Esophagus squamous epithelium (tissue), 5 donors: ENCODE results near the gene SLC25A42. TPM values are rescaled to one million over a fixed set of nuclear protein-coding genes. Genes with fewer than 3 reads are reported as not detected.

Experiments
- DNase-seq: peaks from one replicate; lab custom pipeline; 2025; lab: John Stamatoyannopoulos, UW
- H3K27ac ChIP-seq, 4 donors: fragments of 200-600 bp; sonication (generic); one replicate each; pipeline ENCODE4 v1.5.1; 2016 to 2019; ENCODE audit warnings: mild to moderate bottlenecking in 1 of 4
- H3K27me3 ChIP-seq, 4 donors: fragments of 200-600 bp; sonication (generic); 1 replicate in 3 of 4; 2 replicates in 1 of 4; pipeline versions ENCODE4 v1.5.1 to v1.6.0; 2017 to 2021; ENCODE audit warnings: antibody characterized with exemption in 1 of 4
- H3K36me3 ChIP-seq, 3 donors: fragments of 200-600 bp; sonication (generic); one replicate each; pipeline ENCODE4 v1.5.1; 2016 to 2019
- H3K4me1 ChIP-seq, 3 donors: fragments of 200-600 bp; sonication (generic); one replicate each; pipeline ENCODE4 v1.5.1; 2017 to 2019
- H3K4me3 ChIP-seq, 4 donors: fragments of 200-600 bp; sonication (generic); 1 replicate in 3 of 4; 2 replicates in 1 of 4; pipeline ENCODE4 v1.5.1; 2016 to 2019; ENCODE audit warnings: mild to moderate bottlenecking in 2 of 4, moderate library complexity in 1 of 4
- H3K9me3 ChIP-seq, 3 donors: fragments of 200-600 bp; sonication (generic); one replicate each; pipeline ENCODE4 v1.5.1; 2016 to 2019
- CTCF ChIP-seq, 6 experiments: fragments of 450-650 bp in 4 of 6; fragments of 200-600 bp in 2 of 6; sonication (generic) in 2 of 6; IDR thresholded peaks; one replicate each; pipeline ENCODE4 v1.5.1; 2016 to 2019; ENCODE audit warnings: antibody characterized with exemption in 6 of 6, mild to moderate bottlenecking in 4 of 6, moderate library complexity in 4 of 6
- POLR2A ChIP-seq, 4 donors: fragments of 450-650 bp; IDR thresholded peaks; one replicate each; pipeline ENCODE4 v1.6.1; 2017; ENCODE audit warnings: antibody characterized with exemption in 4 of 4, mild to moderate bottlenecking in 4 of 4, moderate library complexity in 3 of 4
- WGBS, 2 donors: methylation state at CpG; one replicate each; pipeline ENCODE4 v1.1.5; 2018; 5-methylcytosine and 5-hydroxymethylcytosine counted together
- intact Hi-C: fragments of 100-400 bp; cut with DNase I; formaldehyde crosslinking; loops from one replicate; pipeline ENCODE4 v1.15.0; 2022
- total RNA-seq, 4 donors: library from RNA; depleted of rRNA; stranded (reverse); fragments of >200 nt; gene quantifications; one replicate each; pipeline ENCODE4 v1.1.0, GENCODE V29; 2016
- donor health status: DM: yes; HTN: yes; CAD: no.

SLC25A42 gene
- total RNA-seq, 4 donors from 2014 or later: 1.7 to 3.8 (median 3.3) TPM

DNA sequence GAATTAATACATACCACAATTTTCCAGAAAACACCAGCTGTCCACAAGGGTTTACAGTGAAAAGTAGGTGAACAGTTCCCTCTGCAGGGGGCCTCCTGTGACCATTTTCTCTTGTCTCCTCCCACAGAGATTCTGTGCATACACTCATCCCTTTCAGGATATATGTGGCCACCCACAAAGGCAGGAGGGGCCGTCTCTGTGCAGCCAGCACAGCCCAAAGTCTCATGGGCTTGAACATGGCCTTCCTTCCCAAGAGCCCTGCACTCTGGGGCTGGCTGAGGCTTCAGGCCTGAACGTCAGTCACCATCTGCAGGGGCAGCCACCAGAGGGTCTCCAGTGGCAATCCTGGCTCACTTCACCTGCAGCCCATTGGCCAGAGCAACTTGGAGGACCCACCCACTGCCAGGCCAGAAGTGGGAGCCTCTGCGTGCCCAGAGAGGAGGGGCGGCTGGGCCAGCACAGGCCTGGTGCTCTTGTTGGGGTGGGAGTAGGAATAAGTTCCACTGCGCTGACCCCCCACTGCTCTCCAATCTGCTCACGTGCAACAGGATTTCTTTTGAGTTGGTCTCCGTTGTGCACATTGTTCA, 49.3 kb downstream of the SLC25A42 start:
- H3K9me3 ChIP-seq: no peaks in the 10 kb centered on the region
- intact Hi-C loops: no loop called here
- 0 to 44% methylated on average over 1 to 4 of the region's 7 CpGs for whole genome bisulfite sequencing, 2 donors
- peaks cover 0 to under 1% (median 0%) of the 10 kb centered on the region in 3 donors for H3K36me3 ChIP-seq
- TF ChIP-seq CTCF (IDR thresholded peaks at IDR 0.05) (no peak), POLR2A (IDR thresholded peaks at IDR 0.05) (no peak)
- H3K4me1 ChIP-seq: peaks cover 0 to 13% (median 10%) of the 10 kb centered on the region in 3 donors
- no peak overlapping the region for H3K4me3 ChIP-seq
- DNase-seq: no peak
- H3K27me3 ChIP-seq: peaks cover 0 to 10% (median 0%) of the 10 kb centered on the region in 4 donors
- H3K27ac ChIP-seq: no peak overlapping the region

DNA sequence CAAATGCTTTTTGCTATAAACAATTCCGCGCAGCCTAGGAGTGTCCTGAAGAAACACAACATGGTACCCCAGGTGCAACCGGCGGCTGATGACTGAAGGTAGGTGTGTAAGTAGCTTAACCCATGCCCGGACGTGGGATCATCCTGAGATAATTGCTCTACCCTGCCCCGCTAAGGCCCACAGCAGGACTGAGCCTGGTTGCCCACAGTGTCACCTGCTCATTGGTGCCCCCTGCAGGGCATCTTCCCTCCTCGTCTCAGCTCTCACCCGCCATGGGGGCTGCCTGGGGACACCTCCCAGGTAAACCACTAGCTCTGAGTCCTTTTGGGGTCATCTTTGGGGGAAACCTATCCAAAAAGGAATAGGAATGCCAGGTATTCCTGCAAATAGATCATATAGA, 52.2 kb downstream of the SLC25A42 start:
- DNase-seq: no peak
- Histone ChIP-seq H3K4me1 (peaks cover 0 to under 1% (median 0%) of the 10 kb centered on the region in 3 donors), H3K36me3 (peaks cover 0 to 28% (median 0%) of the 10 kb centered on the region in 3 donors), H3K27me3 (peaks cover 0 to 2% (median 0%) of the 10 kb centered on the region in 4 donors), H3K4me3 (no peak overlapping the region), H3K27ac (no peak overlapping the region), H3K9me3 (no peaks in the 10 kb centered on the region)
- no peak for TF ChIP-seq POLR2A (IDR thresholded peaks at IDR 0.05)
- peak in 4 of 6 experiments; percentile 15 to 40 (median 30) for TF ChIP-seq CTCF (IDR thresholded peaks at IDR 0.05)
- WGBS, 2 donors: 75 to 89% methylated on average over 7 to 8 of the region's 9 CpGs
- intact Hi-C loops: no loop called here

- Histone ChIP-seq H3K27me3 (no peaks in the 10 kb centered on the region), H3K4me1 (no peaks in the 10 kb centered on the region), H3K27ac (no peak overlapping the region), H3K9me3 (peaks cover 0 to 10% (median 0%) of the 10 kb centered on the region in 3 donors), H3K4me3 (no peak overlapping the region), H3K36me3 (peaks cover 0 to 49% (median 0%) of the 10 kb centered on the region in 3 donors)
- WGBS, 2 donors: 93 to 95% methylated on average over 26 to 31 of the region's 39 CpGs
- no peak for TF ChIP-seq POLR2A (IDR thresholded peaks at IDR 0.05)
- no peak for TF ChIP-seq CTCF (IDR thresholded peaks at IDR 0.05)
- intact Hi-C loops: no loop called here
- DNase-seq: no peak
Observed at GRCh38 chr19:19119325-19120237, 55.8 kb downstream of the SLC25A42 start.

- Histone ChIP-seq H3K4me3 (no peak overlapping the region), H3K9me3 (peaks cover 0 to 10% (median 0%) of the 10 kb centered on the region in 3 donors), H3K27me3 (no peaks in the 10 kb centered on the region), H3K4me1 (no peaks in the 10 kb centered on the region), H3K27ac (no peak overlapping the region), H3K36me3 (peaks cover 0 to 49% (median 0%) of the 10 kb centered on the region in 3 donors)
- intact Hi-C loops: no loop called here
- no peak for DNase-seq
- 66% methylated on average over 7 to 9 of the region's 39 CpGs for WGBS, 2 donors
- TF ChIP-seq POLR2A (IDR thresholded peaks at IDR 0.05) (no peak), CTCF (IDR thresholded peaks at IDR 0.05) (no peak)
Observed at GRCh38 chr19:19120308-19121231, 56.8 kb downstream of the SLC25A42 start.
